BLaER1 (cell line): ENCODE data around the gene PCYT1B.
A peak's percentile ranks its signal among the peaks of the same experiment; 100 is the strongest.

Source experiments
- H3K27ac ChIP-seq: shearing (Covaris generic); formaldehyde crosslinking; 2 replicates; pipeline ENCODE4 v1.8.1; 2022
- H3K27me3 ChIP-seq: shearing (Covaris generic); formaldehyde crosslinking; 2 replicates; pipeline ENCODE4 v1.8.1; 2022
- H3K36me3 ChIP-seq: shearing (Covaris generic); formaldehyde crosslinking; 2 replicates; pipeline ENCODE4 v1.8.1; 2022
- H3K4me1 ChIP-seq: shearing (Covaris generic); formaldehyde crosslinking; 2 replicates; pipeline ENCODE4 v1.8.1; 2022
- H3K4me2 ChIP-seq: shearing (Covaris generic); formaldehyde crosslinking; 2 replicates; pipeline ENCODE4 v1.8.1; 2022
- H3K4me3 ChIP-seq: shearing (Covaris generic); formaldehyde crosslinking; 2 replicates; pipeline ENCODE4 v1.8.1; 2022
- H3K9ac ChIP-seq: shearing (Covaris generic); formaldehyde crosslinking; 2 replicates; pipeline ENCODE4 v1.8.1; 2022
- H3K9me3 ChIP-seq: shearing (Covaris generic); formaldehyde crosslinking; 2 replicates; pipeline ENCODE4 v1.8.1; 2022
- H4K20me1 ChIP-seq: shearing (Covaris generic); formaldehyde crosslinking; 2 replicates; pipeline ENCODE4 v1.8.1; 2022
- Cebpa-rat ChIP-seq: shearing (Covaris generic); IDR thresholded peaks from 2 replicates; pipeline ENCODE4 v1.8.1; 2022

PCYT1B gene

GRCh38 chrX:24647257-24648058, at the start of gene PCYT1B:
PCYT1B (minus strand) TSS chrX:24647347; CDS start chrX:24647105, 242 bp downstream.
- TF ChIP-seq Cebpa-rat: no peak
- Histone ChIP-seq H4K20me1 (no peaks in the 10 kb centered on the region), H3K4me1 (peaks cover 6% of the 10 kb centered on the region; the same call in 1 of the 2 replicates), H3K9ac (no peak within 1 kb of the TSS), H3K9me3 (0 out of 2 replicates have a peak, but pooled peaks cover 5% of the 10 kb centered on the region), H3K36me3 (no peaks in the 10 kb centered on the region), H3K27me3 (peaks cover 6% of the 10 kb centered on the region; the same call in 1 of the 2 replicates), H3K4me2 (peak within 1 kb of the TSS; percentile 46), H3K4me3 (no peak within 1 kb of the TSS; the same call in 1 of the 2 replicates), H3K27ac (no peak within 1 kb of the TSS)

DNA sequence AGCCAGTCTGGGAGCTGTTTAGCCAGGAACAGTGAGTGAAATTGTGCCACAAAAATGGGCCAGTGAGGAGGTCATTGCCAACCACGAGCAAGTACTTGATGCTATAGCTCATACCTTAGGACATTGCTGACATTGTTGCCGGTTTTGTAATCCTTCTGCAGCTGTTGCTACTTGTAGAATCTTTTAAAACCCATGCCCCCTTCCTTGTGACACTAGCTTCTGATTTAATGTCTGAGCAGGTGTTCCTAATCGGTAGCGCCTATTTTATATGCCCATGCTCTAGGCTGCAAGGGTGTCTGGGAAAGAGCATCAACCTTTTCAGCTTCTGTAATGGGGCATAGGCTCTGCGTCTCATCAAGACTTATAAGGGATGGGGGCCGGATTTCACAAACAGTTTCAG, 49.1 kb upstream of the PCYT1B start:
- no peak overlapping the region for H3K4me3 ChIP-seq
- H3K4me1 ChIP-seq: 0 out of 2 replicates have a peak, but pooled peaks cover 8% of the 10 kb centered on the region
- TF ChIP-seq Cebpa-rat: no peak
- H3K27me3 ChIP-seq: no peaks in the 10 kb centered on the region
- no peaks in the 10 kb centered on the region for H3K9me3 ChIP-seq
- no peak overlapping the region for H3K27ac ChIP-seq
- H3K36me3 ChIP-seq: peaks cover 17% of the 10 kb centered on the region
- peaks cover 37% of the 10 kb centered on the region for H4K20me1 ChIP-seq
- H3K9ac ChIP-seq: no peak overlapping the region
- H3K4me2 ChIP-seq: peak overlapping the region; percentile 60; the same call in 1 of the 2 replicates

DNA sequence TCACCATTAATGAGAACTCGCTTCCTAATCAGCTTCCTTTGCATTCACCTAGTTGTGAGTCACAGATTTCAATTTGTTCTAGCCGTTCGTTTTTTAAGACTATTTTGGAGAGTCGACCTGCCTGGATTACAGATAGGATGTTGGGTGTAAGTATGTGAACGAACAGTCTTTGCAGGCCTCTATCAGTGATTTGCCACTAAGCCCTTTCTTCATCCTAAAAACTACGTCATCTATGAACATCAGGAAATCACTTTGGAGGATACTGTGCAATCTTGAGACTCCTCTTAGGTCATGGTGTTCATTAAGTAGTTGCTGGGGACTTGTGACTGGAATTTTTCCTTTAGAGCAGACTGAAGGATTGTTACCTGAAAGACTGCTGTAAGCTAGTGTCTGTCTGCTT, 47.7 kb upstream of the PCYT1B start:
- peaks cover 37% of the 10 kb centered on the region for H4K20me1 ChIP-seq
- H3K4me2 ChIP-seq: peak overlapping the region; percentile 60
- H3K27ac ChIP-seq: no peak overlapping the region; the same call in 1 of the 2 replicates
- H3K4me3 ChIP-seq: peak overlapping the region; percentile 77
- H3K36me3 ChIP-seq: peaks cover 3% of the 10 kb centered on the region
- no peaks in the 10 kb centered on the region for H3K9me3 ChIP-seq
- TF ChIP-seq Cebpa-rat: no peak
- 0 out of 2 replicates have a peak, but pooled peaks cover 8% of the 10 kb centered on the region for H3K4me1 ChIP-seq
- no peaks in the 10 kb centered on the region for H3K27me3 ChIP-seq
- H3K9ac ChIP-seq: peak overlapping the region; percentile 81; the same call in 1 of the 2 replicates

DNA sequence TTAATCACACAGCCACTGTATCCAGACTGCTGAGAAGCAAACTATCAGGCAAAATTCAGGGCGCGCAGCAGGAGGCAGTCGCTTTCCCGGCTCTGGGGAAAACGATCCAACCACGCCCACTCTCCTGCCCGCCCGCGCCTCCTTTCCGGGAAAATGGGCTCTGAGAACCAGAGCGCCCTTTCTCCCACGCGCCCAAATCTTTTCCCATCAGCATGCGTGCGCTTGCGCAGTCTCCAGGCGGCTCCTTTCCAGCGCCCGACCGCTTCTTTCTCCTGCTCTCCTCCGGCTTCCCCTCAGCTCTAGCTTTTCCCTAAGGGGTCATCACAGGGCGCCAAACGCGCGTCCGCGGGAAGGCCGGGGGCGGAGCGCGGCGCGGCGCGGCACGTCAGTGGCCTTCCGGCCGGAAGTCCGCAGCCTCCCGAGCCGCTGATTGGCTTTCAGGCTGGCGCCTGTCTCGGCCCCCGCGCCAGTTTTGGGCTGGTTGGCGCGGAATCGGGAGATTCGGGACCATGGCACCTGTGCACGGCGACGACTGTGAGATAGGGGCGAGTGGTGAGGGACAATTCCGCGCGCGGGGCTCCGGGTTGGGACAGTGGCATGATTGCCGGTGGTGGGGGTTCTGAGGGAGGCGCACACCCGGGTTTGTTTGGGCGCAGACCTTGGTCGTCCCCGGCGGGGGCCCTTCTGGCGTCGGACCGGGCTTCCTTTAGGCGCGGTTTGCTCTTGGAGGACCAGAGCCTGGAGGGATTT, 46.5 kb upstream of the PCYT1B start, which contains the start of gene POLA1:
TSS of gene POLA1 (plus strand) at position 466 of the 750 bp plus-strand sequence. CDS start at position 510, 44 bp downstream.
- H3K4me3 ChIP-seq: peak within 1 kb of the TSS; percentile 77
- H4K20me1 ChIP-seq: peaks cover 33% of the 10 kb centered on the region
- no peak for TF ChIP-seq Cebpa-rat
- no peaks in the 10 kb centered on the region for H3K36me3 ChIP-seq
- peak within 1 kb of the TSS; percentile 81 for H3K9ac ChIP-seq
- H3K4me2 ChIP-seq: peak within 1 kb of the TSS; percentile 60
- H3K9me3 ChIP-seq: no peaks in the 10 kb centered on the region
- H3K4me1 ChIP-seq: 0 out of 2 replicates have a peak, but pooled peaks cover 8% of the 10 kb centered on the region
- no peaks in the 10 kb centered on the region for H3K27me3 ChIP-seq
- H3K27ac ChIP-seq: peak within 1 kb of the TSS; percentile 82

DNA sequence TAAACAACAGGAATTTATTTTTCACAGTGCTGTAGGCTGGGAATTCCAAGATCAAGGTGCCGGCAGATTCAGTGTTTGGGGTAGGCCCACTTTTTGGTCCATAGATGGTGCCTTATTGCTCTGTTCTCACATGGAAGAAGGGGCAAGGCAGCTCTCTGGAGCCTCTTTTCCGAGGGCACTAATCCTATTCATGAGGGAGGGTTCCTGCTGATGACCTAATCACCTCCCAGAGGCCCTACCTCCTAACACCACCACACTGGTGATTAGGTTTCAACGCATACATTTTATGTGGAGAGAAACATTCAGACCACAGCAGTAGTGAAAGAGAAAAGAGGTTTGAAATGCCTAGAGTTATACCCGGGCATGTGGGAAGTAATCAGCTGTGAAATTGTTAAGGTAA, 45.2 kb upstream of the PCYT1B start:
- Histone ChIP-seq H3K27me3 (no peaks in the 10 kb centered on the region), H3K4me3 (no peak overlapping the region), H3K27ac (no peak overlapping the region), H3K36me3 (no peaks in the 10 kb centered on the region), H4K20me1 (peaks cover 20% of the 10 kb centered on the region), H3K4me2 (no peak overlapping the region), H3K9ac (no peak overlapping the region), H3K4me1 (0 out of 2 replicates have a peak, but pooled peaks cover 8% of the 10 kb centered on the region), H3K9me3 (no peaks in the 10 kb centered on the region)
- TF ChIP-seq Cebpa-rat: no peak

DNA sequence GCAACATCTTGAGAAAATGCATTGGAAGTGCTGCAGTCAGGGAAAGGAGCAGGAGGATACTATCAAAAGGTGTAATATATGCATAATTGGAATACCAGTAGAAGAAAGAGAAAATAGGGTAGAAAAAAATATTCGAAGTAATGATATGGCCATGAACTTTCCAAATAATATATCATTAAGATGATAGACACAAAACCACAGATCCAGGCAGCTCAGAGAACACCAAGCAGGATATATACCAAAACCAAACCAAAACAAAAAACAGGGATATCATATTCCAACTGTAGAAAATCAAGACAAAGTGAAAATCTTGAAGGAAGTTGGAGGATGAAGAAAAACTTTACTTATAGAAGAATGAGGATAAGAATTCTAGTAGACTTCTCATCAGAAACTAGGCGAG, 36.9 kb upstream of the PCYT1B start:
- no peak overlapping the region for H3K4me3 ChIP-seq
- no peaks in the 10 kb centered on the region for H3K27me3 ChIP-seq
- TF ChIP-seq Cebpa-rat: no peak
- H3K4me2 ChIP-seq: no peak overlapping the region
- no peaks in the 10 kb centered on the region for H4K20me1 ChIP-seq
- H3K9me3 ChIP-seq: no peaks in the 10 kb centered on the region
- no peaks in the 10 kb centered on the region for H3K36me3 ChIP-seq
- H3K9ac ChIP-seq: no peak overlapping the region
- H3K27ac ChIP-seq: no peak overlapping the region
- H3K4me1 ChIP-seq: no peaks in the 10 kb centered on the region

DNA sequence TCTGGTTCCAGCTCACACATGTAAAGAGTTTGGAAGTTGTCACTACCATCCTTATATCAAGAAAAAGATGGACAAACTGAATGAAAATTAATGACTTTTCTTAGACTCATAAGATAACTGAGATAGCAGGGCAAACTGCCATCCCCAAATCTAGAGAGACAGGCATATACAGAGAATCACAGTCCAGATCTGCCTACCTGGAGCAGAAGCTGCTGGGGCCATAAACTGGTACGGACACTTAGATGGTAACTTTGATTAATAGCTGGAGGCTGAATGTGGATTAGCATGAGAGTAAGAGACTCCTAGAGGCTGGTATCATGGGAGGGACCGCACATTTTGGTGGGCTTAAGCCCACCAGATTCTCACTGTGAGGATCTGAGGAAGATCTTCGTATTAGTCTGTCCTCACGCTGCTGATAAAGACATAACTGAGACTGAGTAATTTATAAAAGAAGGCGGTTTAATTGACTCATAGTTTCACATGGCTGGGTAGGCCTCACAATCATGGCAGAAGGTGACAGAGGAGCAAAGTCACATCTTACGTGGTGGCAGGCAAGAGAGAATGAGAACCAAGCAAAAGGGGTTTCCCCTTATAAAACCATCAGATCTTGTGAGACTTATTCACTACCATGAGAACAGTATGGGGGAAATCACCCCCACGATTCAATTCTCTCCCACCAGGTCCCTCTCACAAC, 35.7 kb upstream of the PCYT1B start:
- Histone ChIP-seq H3K9me3 (no peaks in the 10 kb centered on the region), H3K4me3 (no peak overlapping the region), H3K36me3 (no peaks in the 10 kb centered on the region), H3K4me2 (no peak overlapping the region), H3K9ac (no peak overlapping the region), H3K27me3 (no peaks in the 10 kb centered on the region), H3K27ac (no peak overlapping the region), H3K4me1 (no peaks in the 10 kb centered on the region), H4K20me1 (no peaks in the 10 kb centered on the region)
- TF ChIP-seq Cebpa-rat: no peak

DNA sequence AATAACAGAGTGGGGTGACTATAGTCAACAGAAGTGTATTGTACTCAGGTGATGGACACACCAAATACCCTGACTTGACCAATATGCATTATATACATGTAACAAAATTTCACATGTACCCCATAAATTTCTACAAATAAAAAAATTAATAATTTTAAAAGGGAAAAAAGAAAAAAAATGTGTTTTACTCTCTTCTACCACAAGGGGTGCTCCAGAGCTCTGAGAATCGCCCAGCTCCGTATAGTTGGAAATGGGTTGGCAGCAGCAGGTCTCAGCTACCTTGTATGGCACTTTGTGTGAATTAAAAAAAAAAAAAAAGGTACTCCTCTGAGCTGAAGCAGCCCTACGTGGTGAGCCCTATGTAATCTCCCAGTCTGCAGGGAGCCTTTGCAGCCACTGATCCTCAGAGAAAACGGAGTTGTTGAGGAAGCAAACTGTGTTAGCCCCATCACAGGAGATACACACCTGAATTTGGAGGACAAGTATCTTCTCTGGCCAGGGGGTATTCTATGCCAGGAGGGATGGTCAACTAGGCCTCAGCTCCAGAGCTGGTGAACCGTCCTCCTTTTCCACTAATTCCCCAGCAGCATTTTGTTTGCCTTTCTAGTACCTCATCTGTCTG, 29.4 kb upstream of the PCYT1B start:
- no peak overlapping the region for H3K4me2 ChIP-seq

DNA sequence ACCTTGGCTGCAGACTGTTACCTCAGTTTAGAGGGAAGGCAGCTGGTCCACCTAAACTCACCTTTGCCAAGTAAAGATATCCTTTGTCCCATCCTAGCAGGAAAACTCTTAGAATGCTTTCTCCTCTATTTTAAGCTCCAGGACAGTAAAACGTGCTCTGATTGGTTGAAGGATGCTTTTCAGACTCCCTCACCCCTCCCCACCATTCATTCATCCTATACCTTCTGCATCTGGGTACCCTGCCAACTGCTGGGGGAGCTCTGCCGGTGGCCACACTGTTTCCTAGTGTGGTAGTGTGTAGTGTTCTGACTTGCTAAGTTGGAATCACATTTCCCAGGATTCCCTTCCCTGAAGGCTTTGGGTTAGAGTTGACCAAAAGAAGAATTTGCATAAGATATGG, 26.3 kb upstream of the PCYT1B start:
- H3K4me2 ChIP-seq: no peak overlapping the region
- H3K27me3 ChIP-seq: no peaks in the 10 kb centered on the region
- H3K4me3 ChIP-seq: no peak overlapping the region
- H3K36me3 ChIP-seq: no peaks in the 10 kb centered on the region
- H3K27ac ChIP-seq: no peak overlapping the region
- TF ChIP-seq Cebpa-rat: no peak
- no peaks in the 10 kb centered on the region for H3K9me3 ChIP-seq
- no peaks in the 10 kb centered on the region for H3K4me1 ChIP-seq
- H3K9ac ChIP-seq: no peak overlapping the region
- no peaks in the 10 kb centered on the region for H4K20me1 ChIP-seq

More for the DNA sequence above, 29.4 kb upstream of the PCYT1B start:
- Histone ChIP-seq H3K9ac (no peak overlapping the region), H3K4me1 (no peaks in the 10 kb centered on the region), H3K9me3 (no peaks in the 10 kb centered on the region), H4K20me1 (no peaks in the 10 kb centered on the region), H3K27ac (no peak overlapping the region), H3K36me3 (no peaks in the 10 kb centered on the region), H3K4me3 (no peak overlapping the region), H3K27me3 (no peaks in the 10 kb centered on the region)
- no peak for TF ChIP-seq Cebpa-rat
